ENCODE results near the gene PERCC1.

- no peak for TF ChIP-seq CTCF (conservative IDR thresholded peaks at IDR 0.05; ENCODE audit: low read depth, low read length)
- no peak for TF ChIP-seq EZH2 (IDR thresholded peaks at IDR 0.05; ENCODE audit: borderline replicate concordance, low read depth, low read length, poor library complexity, severe bottlenecking)
Observed at GRCh38 chr16:1429631-1430030, 1.2 kb upstream of the PERCC1 start.

Data from A673 (cell line).